Uterus (tissue), 2 donors: ENCODE data around the gene COG8.

ENCODE experiments used
- POLR2A ChIP-seq, 2 donors: fragments of 450-650 bp; IDR thresholded peaks; one replicate each; pipeline ENCODE4 v1.6.1; 2016; ENCODE audit warnings: antibody characterized with exemption in 2 of 2, mild to moderate bottlenecking in 1 of 2, moderate library complexity in 1 of 2
- TF ChIP-seq, protein P1 (sequence below), 4 experiments: fragments of 200-600 bp in 2 of 4; fragments of 450-650 bp in 2 of 4; sonication (generic) in 2 of 4; IDR thresholded peaks; one replicate each; pipeline ENCODE4 v1.5.1; 2016 to 2019; ENCODE audit warnings: antibody characterized with exemption in 4 of 4, mild to moderate bottlenecking in 2 of 4, moderate library complexity in 1 of 4

DNA sequence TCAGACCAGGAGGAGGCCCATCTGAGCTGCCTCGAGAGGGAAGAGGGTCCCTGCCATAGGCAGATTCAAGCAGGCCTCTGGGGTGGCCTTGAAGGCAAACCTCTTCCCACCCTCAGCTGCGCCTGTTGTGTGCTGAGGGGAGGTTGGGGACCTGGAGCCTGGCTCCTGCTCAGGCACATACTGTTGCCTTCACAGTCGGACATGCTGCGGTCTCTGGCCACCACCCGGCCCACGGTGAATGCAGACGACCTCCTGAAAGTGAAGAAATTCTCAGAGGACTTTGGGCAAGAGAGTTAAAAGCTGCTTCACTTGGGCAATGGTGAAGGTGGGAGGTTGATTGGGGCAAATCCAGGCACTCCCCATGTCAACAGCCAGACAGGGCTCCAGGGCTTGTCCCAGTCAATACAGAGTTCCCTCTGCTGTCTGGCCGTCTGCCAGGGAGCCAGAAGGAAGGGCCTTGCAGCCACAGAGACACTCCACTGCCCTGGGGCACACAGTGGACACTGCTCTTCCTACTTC is 15.3 kb downstream of the COG8 start:
- TF ChIP-seq, protein P1, sequence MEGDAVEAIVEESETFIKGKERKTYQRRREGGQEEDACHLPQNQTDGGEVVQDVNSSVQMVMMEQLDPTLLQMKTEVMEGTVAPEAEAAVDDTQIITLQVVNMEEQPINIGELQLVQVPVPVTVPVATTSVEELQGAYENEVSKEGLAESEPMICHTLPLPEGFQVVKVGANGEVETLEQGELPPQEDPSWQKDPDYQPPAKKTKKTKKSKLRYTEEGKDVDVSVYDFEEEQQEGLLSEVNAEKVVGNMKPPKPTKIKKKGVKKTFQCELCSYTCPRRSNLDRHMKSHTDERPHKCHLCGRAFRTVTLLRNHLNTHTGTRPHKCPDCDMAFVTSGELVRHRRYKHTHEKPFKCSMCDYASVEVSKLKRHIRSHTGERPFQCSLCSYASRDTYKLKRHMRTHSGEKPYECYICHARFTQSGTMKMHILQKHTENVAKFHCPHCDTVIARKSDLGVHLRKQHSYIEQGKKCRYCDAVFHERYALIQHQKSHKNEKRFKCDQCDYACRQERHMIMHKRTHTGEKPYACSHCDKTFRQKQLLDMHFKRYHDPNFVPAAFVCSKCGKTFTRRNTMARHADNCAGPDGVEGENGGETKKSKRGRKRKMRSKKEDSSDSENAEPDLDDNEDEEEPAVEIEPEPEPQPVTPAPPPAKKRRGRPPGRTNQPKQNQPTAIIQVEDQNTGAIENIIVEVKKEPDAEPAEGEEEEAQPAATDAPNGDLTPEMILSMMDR (IDR thresholded peaks at IDR 0.05) = no peak
- TF ChIP-seq POLR2A (IDR thresholded peaks at IDR 0.05) = no peak
